ENCODE measurements around the gene OPA3. TPM values are rescaled to one million over a fixed set of nuclear protein-coding genes. Genes with fewer than 3 reads are reported as not detected.

Gene OPA3
- total and polyA plus RNA-seq, 2 experiments from 2014 or later = 11.5 to 14.5 TPM

GRCh38 chr19:45542234-45542668 is 42.4 kb downstream of the OPA3 start (continued):
- no peak for TF ChIP-seq ZNF462 (CRISPR knock-in tag; IDR thresholded peaks at IDR 0.05)

GRCh38 chr19:45539459-45539858 is 45.1 kb downstream of the OPA3 start:
- no peak overlapping the region for H3K4me3 Mint-ChIP-seq
- no peaks in the 10 kb centered on the region for H3K4me1 Mint-ChIP-seq
- ATAC-seq (no peak), DNase-seq (ENCODE audit: low spot score) (no peak)
- H3K4me2 ChIP-seq = no peak overlapping the region
- no peaks in the 10 kb centered on the region for H3K27me3 ChIP-seq (ENCODE audit: insufficient read depth)
- no peaks in the 10 kb centered on the region for H4K20me1 ChIP-seq (replicated peaks; ENCODE audit: insufficient read depth)
- peaks cover 3% of the 10 kb centered on the region; the same call in 2 of the 3 replicates for H3K9me3 Mint-ChIP-seq
- no peak overlapping the region for H3K27ac ChIP-seq (ENCODE audit: low read depth)
- H3K27me3 Mint-ChIP-seq (ENCODE audit: insufficient read depth, low read depth, poor library complexity) = peaks cover 6% of the 10 kb centered on the region
- no peak overlapping the region for H3K27ac Mint-ChIP-seq
- H3K79me2 ChIP-seq (replicated peaks; ENCODE audit: insufficient read depth) = no peaks in the 10 kb centered on the region
- H3K36me3 Mint-ChIP-seq (ENCODE audit: low read depth) = no peaks in the 10 kb centered on the region
- H3K36me3 ChIP-seq (ENCODE audit: insufficient read depth) = no peaks in the 10 kb centered on the region
- H3K9me2 ChIP-seq (ENCODE audit: insufficient read depth) = no peaks in the 10 kb centered on the region
- no peaks in the 10 kb centered on the region for H3K4me1 ChIP-seq (ENCODE audit: insufficient read depth)
- no peak overlapping the region for H3K4me3 ChIP-seq
- no peak overlapping the region for H2AFZ ChIP-seq
- H3F3A ChIP-seq (replicated peaks; ENCODE audit: low read depth) = no peaks in the 10 kb centered on the region
- TF ChIP-seq CTCF (conservative IDR thresholded peaks at IDR 0.05; ENCODE audit: low read depth in 2 of 2) = no peak
- no peak for TF ChIP-seq ZNF114 (CRISPR knock-in tag; IDR thresholded peaks at IDR 0.05)
- no peak for TF ChIP-seq JUNB (IDR thresholded peaks at IDR 0.05; ENCODE audit: unreplicated experiment)
- TF ChIP-seq STAT1 (IDR thresholded peaks at IDR 0.05; ENCODE audit: unreplicated experiment) = no peak
- no peak for TF ChIP-seq POLR2AphosphoS5 (IDR thresholded peaks at IDR 0.05; ENCODE audit: low read depth)
- no peak for TF ChIP-seq NANOG (IDR thresholded peaks at IDR 0.05; ENCODE audit: borderline replicate concordance)
- no peak for TF ChIP-seq ZNF331 (CRISPR knock-in tag; IDR thresholded peaks at IDR 0.05; ENCODE audit: low read depth)
- TF ChIP-seq CREB1 (CRISPR knock-in tag; IDR thresholded peaks at IDR 0.05; ENCODE audit: low read depth) = no peak
- TF ChIP-seq EZH2 (IDR thresholded peaks at IDR 0.05; ENCODE audit: low read depth, unreplicated experiment) = no peak

All from GM23338 (cell line).